ENCODE results near the gene MVD.

- TF ChIP-seq, protein P1, sequence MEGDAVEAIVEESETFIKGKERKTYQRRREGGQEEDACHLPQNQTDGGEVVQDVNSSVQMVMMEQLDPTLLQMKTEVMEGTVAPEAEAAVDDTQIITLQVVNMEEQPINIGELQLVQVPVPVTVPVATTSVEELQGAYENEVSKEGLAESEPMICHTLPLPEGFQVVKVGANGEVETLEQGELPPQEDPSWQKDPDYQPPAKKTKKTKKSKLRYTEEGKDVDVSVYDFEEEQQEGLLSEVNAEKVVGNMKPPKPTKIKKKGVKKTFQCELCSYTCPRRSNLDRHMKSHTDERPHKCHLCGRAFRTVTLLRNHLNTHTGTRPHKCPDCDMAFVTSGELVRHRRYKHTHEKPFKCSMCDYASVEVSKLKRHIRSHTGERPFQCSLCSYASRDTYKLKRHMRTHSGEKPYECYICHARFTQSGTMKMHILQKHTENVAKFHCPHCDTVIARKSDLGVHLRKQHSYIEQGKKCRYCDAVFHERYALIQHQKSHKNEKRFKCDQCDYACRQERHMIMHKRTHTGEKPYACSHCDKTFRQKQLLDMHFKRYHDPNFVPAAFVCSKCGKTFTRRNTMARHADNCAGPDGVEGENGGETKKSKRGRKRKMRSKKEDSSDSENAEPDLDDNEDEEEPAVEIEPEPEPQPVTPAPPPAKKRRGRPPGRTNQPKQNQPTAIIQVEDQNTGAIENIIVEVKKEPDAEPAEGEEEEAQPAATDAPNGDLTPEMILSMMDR (IDR thresholded peaks at IDR 0.05 in 8 of 11, conservative IDR thresholded peaks at IDR 0.05 in 3 of 11) = no peak
- TF ChIP-seq POLR2A (IDR thresholded peaks at IDR 0.05) = no peak
Observed at GRCh38 chr16:88616320-88616719, 46.6 kb downstream of the MVD start.

Measured in spleen (tissue), 7 donors.